HepG2 (cell line): Measurements from ENCODE around the gene MRM3. TPM values are rescaled to one million over a fixed set of nuclear protein-coding genes. Genes with fewer than 3 reads are reported as not detected.

ENCODE experiments used
- ATAC-seq: fragments of 200-7000 bp; cut with Tn5 transposase; 3 replicates; pipeline ENCODE4 v1.9.1; 2020; ENCODE audit warnings: mild to moderate bottlenecking, moderate library complexity
- BruUV-seq: library from RNA; stranded (reverse); fragments of 400-500 nt; replicated peaks from 2 replicates; lab custom pipeline; 2021; lab: Mats Ljungman, UMichigan
- CTCF ChIA-PET: fragments of 300-600 bp; formaldehyde crosslinking; extraction: SDS; loops from one replicate; lab custom pipeline; 2021; ENCODE audit warnings: low total read pairs, inconsistent platforms, low intra/inter-chr PET ratio; lab: Yijun Ruan, JAX
- POLR2A ChIA-PET: fragments of 350-600 bp; sonication (Branson Sonifier 250); formaldehyde crosslinking; loops from one replicate; lab custom pipeline; 2020; ENCODE audit warnings: antibody characterized with exemption, inconsistent platforms; lab: Yijun Ruan, JAX
- DNase-seq: peaks from one replicate; pipeline ENCODE4 v3.0.0-alpha.2; 2015; ENCODE audit warnings: low spot score
- FAIRE-seq: peaks from 3 replicates; lab custom pipeline; 2011; peaks lifted over from hg19 to GRCh38; lab: Jason Lieb, UNC
- H2AFZ ChIP-seq: one replicate; pipeline ENCODE4 v1.6.1; 2011; ENCODE audit warnings: low read length, inconsistent platforms
- H3K27ac ChIP-seq: fragments of 300-600 bp; 3 replicates; pipeline ENCODE4 v1.8.0; 2011; ENCODE audit warnings: mixed run types, mild to moderate bottlenecking, mixed read lengths, low read length, inconsistent platforms; ENCODE audit not compliant: insufficient read depth; ENCODE audit errors: extremely low read length
- H3K27me3 ChIP-seq, 2 experiments: fragments of 200-600 bp in 1 of 2; 2 replicates in 1 of 2; 3 replicates in 1 of 2; pipeline versions ENCODE4 v1.6.0 to v1.8.0; 2011; ENCODE audit warnings: low read length in 2 of 2, mild to moderate bottlenecking in 2 of 2, moderate library complexity in 2 of 2, inconsistent platforms in 1 of 2; ENCODE audit not compliant: insufficient read depth in 2 of 2, control insufficient read depth in 1 of 2
- H3K36me3 ChIP-seq, 2 experiments: fragments of 200-600 bp in 1 of 2; replicated peaks in 1 of 2; 2 replicates in 1 of 2; 3 replicates in 1 of 2; pipeline versions ENCODE4 v1.5.1 to v1.8.0; 2011; ENCODE audit warnings: low read length in 2 of 2, inconsistent platforms in 1 of 2; ENCODE audit not compliant: insufficient read depth in 2 of 2, control insufficient read depth in 1 of 2
- H3K4me1 ChIP-seq: 2 replicates; pipeline ENCODE4 v1.5.1; 2012; ENCODE audit warnings: low read length, inconsistent platforms; ENCODE audit not compliant: insufficient read depth
- H3K4me2 ChIP-seq: 2 replicates; pipeline ENCODE4 v1.6.0; 2011; ENCODE audit warnings: low read depth, low read length, inconsistent platforms
- H3K4me3 ChIP-seq, 3 experiments: fragments of 200-600 bp in 1 of 3; sonication (generic), shearing (Covaris generic) in 1 of 3; replicated peaks in 1 of 3; 2 replicates each; pipeline ENCODE4 v1.5.1; 2011 to 2016; ENCODE audit warnings: low read length in 3 of 3, inconsistent platforms in 2 of 3, low read depth in 2 of 3, mild to moderate bottlenecking in 2 of 3, control low read depth in 1 of 3, mixed read lengths in 1 of 3; ENCODE audit not compliant: insufficient read depth in 1 of 3
- H3K79me2 ChIP-seq: one replicate; pipeline ENCODE4 v1.6.1; 2011; ENCODE audit warnings: low read length, inconsistent platforms; ENCODE audit not compliant: insufficient read depth
- H3K9ac ChIP-seq: 2 replicates; pipeline ENCODE4 v1.6.0; 2011; ENCODE audit warnings: mild to moderate bottlenecking, low read depth, low read length, inconsistent platforms; ENCODE audit not compliant: insufficient read depth
- H3K9me3 ChIP-seq: 2 replicates; pipeline ENCODE4 v1.5.1; 2012; ENCODE audit warnings: mild to moderate bottlenecking, low read length
- H4K20me1 ChIP-seq: 2 replicates; pipeline ENCODE4 v1.6.0; 2011; ENCODE audit warnings: inconsistent platforms, mild to moderate bottlenecking, low read length, moderate library complexity; ENCODE audit not compliant: insufficient read depth
- AGO2 ChIP-seq: fragments of 200-400 bp; formaldehyde crosslinking; optimal IDR thresholded peaks from 2 replicates; pipeline ENCODE3; 2017; ENCODE audit warnings: mild to moderate bottlenecking, low read depth, low read length, moderate library complexity
- FOSL2 ChIP-seq: sonication (generic); formaldehyde crosslinking; IDR thresholded peaks from 2 replicates; pipeline ENCODE4 v1.4.0; 2020; ENCODE audit warnings: missing genetic modification reagents
- FOXC1 ChIP-seq: sonication (generic); formaldehyde crosslinking; IDR thresholded peaks from 2 replicates; pipeline ENCODE4 v1.8.0; 2022; ENCODE audit warnings: mild to moderate bottlenecking, missing genetic modification reagents, borderline replicate concordance
- GPN1 ChIP-seq: sonication (generic); formaldehyde crosslinking; IDR thresholded peaks from 2 replicates; pipeline ENCODE4 v1.5.1; 2020; ENCODE audit warnings: missing genetic modification reagents, borderline replicate concordance
- KAT7 ChIP-seq: IDR thresholded peaks from 2 replicates; pipeline ENCODE4 v1.6.1; 2018; ENCODE audit warnings: borderline replicate concordance, missing compliant biosample characterization
- NFYB ChIP-seq: sonication (generic); formaldehyde crosslinking; IDR thresholded peaks from 2 replicates; pipeline ENCODE4 v1.4.0; 2020; ENCODE audit warnings: missing genetic modification reagents
- POLR2A ChIP-seq, 2 experiments: IDR thresholded peaks; 2 replicates each; pipeline ENCODE4 v1.6.1; 2011; ENCODE audit warnings: low read depth in 2 of 2, low read length in 2 of 2, mild to moderate bottlenecking in 1 of 2, moderate library complexity in 1 of 2; ENCODE audit not compliant: insufficient read depth in 1 of 2
- POLR2G ChIP-seq: fragments of 200-400 bp; formaldehyde crosslinking; IDR thresholded peaks from 2 replicates; pipeline ENCODE4 v1.6.1; 2018; ENCODE audit warnings: mild to moderate bottlenecking, low read depth, low read length, moderate library complexity
- SYNCRIP ChIP-seq: fragments of 200-400 bp; formaldehyde crosslinking; IDR thresholded peaks from 2 replicates; pipeline ENCODE4 v1.6.1; 2018; ENCODE audit warnings: mild to moderate bottlenecking, low read depth, low read length; ENCODE audit not compliant: insufficient read depth
- TAF1 ChIP-seq: sonication (generic); formaldehyde crosslinking; IDR thresholded peaks from 2 replicates; pipeline ENCODE4 v1.4.0; 2020; ENCODE audit warnings: missing genetic modification reagents
- TEAD3 ChIP-seq: optimal IDR thresholded peaks from 2 replicates; pipeline ENCODE3; 2016; ENCODE audit warnings: borderline replicate concordance
- ZBTB43 ChIP-seq: sonication (generic); formaldehyde crosslinking; conservative IDR thresholded peaks from 2 replicates; pipeline ENCODE4 v1.4.0; 2020; ENCODE audit warnings: missing genetic modification reagents
- ZFP90 ChIP-seq: sonication (generic); formaldehyde crosslinking; IDR thresholded peaks from 2 replicates; pipeline ENCODE4 v1.8.0; 2022; ENCODE audit warnings: missing genetic modification reagents, mild to moderate bottlenecking, inconsistent platforms, borderline replicate concordance
- ZNF180 ChIP-seq: sonication (generic); formaldehyde crosslinking; IDR thresholded peaks from 2 replicates; pipeline ENCODE4 v1.4.0; 2020; ENCODE audit warnings: low read depth, missing genetic modification reagents, borderline replicate concordance
- ZNF589 ChIP-seq: sonication (generic); formaldehyde crosslinking; conservative IDR thresholded peaks from 2 replicates; pipeline ENCODE4 v1.8.0; 2022; ENCODE audit warnings: mild to moderate bottlenecking, moderate library complexity, missing genetic modification reagents
- ZNF772 ChIP-seq: sonication (generic); formaldehyde crosslinking; IDR thresholded peaks from 2 replicates; pipeline ENCODE4 v1.5.0; 2020; ENCODE audit warnings: mild to moderate bottlenecking, missing genetic modification reagents
- WGBS: methylation state at CpG from one replicate; pipeline ENCODE4 v1.1.6; 2017; ENCODE audit warnings: low lambda C conversion rate; 5-methylcytosine and 5-hydroxymethylcytosine counted together
- in situ Hi-C: cut with HindIII; loops from 2 replicates; pipeline ENCODE4 v1.10.0; 2017; ENCODE audit warnings: low pct_unique_long_range_greater_than_20kb; ENCODE audit not compliant: extremely low pct_ligation_motif_present
- intact Hi-C: fragments of 100-400 bp; cut with micrococcal nuclease; formaldehyde crosslinking; loops from one replicate; pipeline ENCODE4 v1.10.0; 2022; ENCODE audit not compliant: unreplicated experiment
- polyA plus RNA-seq, 8 experiments: library from polyadenylated mRNA; depleted of rRNA in 3 of 8; stranded (reverse) in 7 of 8; unstranded in 1 of 8; fragments of >200 nt; fragmentation: Illumina TruSeq in 4 of 8; extraction: Trizol in 4 of 8; gene quantifications; 2 replicates each; pipeline versions ENCODE4 v1.2.1 to v1.2.3, GENCODE V29; 2011 to 2016; ENCODE audit warnings: low read depth in 4 of 8, missing spikeins in 1 of 8, mixed read lengths in 1 of 8; ENCODE audit not compliant: insufficient read depth in 1 of 8
- total RNA-seq, 5 experiments: library from RNA; depleted of rRNA; stranded (reverse); fragments of >200 nt; fragmentation: Illumina TruSeq; extraction: Trizol; gene quantifications; 2 replicates each; pipeline ENCODE4 v1.2.3, GENCODE V29; 2016; ENCODE audit warnings: low read depth in 1 of 5
- TF ChIP-seq, protein P1 (sequence below): sonication (generic); formaldehyde crosslinking; IDR thresholded peaks from 2 replicates; pipeline ENCODE4 v1.5.1; 2020; ENCODE audit warnings: mild to moderate bottlenecking, moderate library complexity, missing genetic modification reagents
- TF ChIP-seq, protein P2 (sequence below): sonication (generic); formaldehyde crosslinking; IDR thresholded peaks from 2 replicates; pipeline ENCODE4 v1.4.0; 2020; ENCODE audit warnings: missing genetic modification reagents
- TF ChIP-seq, protein P3 (sequence below): sonication (generic); formaldehyde crosslinking; IDR thresholded peaks from 2 replicates; pipeline ENCODE4 v1.4.0; 2020; ENCODE audit warnings: mild to moderate bottlenecking, missing genetic modification reagents

The MRM3 gene
- total and polyA plus RNA-seq, 2 of the 13 experiments (the other 11 are each of a cell fraction or from before 2014, with no cell fraction given), result 12.3 to 25.5 TPM

DNA sequence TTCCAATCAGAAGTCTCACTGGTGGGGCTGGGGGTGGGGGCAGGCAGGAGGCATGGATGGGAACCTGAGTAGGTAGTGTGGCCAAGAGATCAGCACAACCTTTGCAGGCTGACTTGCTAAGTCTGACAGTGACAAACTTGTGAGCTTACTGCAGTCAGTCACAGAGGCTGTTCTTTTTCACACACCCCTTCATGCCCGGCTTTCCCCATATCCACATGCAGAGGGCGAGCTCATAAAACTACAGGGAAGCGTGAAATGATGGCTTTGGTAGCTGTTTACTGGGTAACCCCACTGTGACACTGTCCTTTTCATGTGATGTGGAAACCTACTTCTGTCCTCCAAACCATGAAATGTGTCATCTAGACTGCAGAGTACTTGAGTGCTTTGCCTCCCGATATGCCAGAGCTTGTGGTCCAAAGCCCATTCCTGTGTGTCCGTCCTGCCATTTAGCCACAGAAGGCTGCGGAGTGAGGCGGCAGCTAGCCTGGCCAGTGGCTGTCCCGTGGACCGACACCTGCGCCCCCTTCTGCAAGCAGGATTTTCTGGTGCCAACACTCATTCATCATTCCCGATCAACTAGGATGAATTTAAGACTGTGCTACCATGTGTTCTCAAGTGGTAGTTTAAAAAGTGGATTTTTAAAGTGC, 39.9 kb upstream of the MRM3 start:
- no peaks in the 10 kb centered on the region for H4K20me1 ChIP-seq
- no peaks in the 10 kb centered on the region for H3K27me3 ChIP-seq
- BruUV-seq, result no TSS peak
- POLR2A ChIA-PET, result no interaction called here
- no peak overlapping the region for H2AFZ ChIP-seq
- FAIRE-seq (no peak), ATAC-seq (no peak), DNase-seq (no peak)
- in situ Hi-C loops, result no loop called here
- no peak overlapping the region for H3K4me2 ChIP-seq
- H3K4me3 ChIP-seq, result no peak overlapping the region
- H3K36me3 ChIP-seq, result peaks cover 30 to 76% of the 10 kb centered on the region in 2 experiments
- H3K9ac ChIP-seq, result no peak overlapping the region
- H3K9me3 ChIP-seq, result no peaks in the 10 kb centered on the region
- peaks cover 6% of the 10 kb centered on the region for H3K79me2 ChIP-seq
- WGBS, result 94% methylated on average over 10 of the region's 11 CpGs
- intact Hi-C loops, result no loop called here
- H3K4me1 ChIP-seq, result peaks cover 16% of the 10 kb centered on the region
- H3K27ac ChIP-seq, result no peak overlapping the region
- CTCF ChIA-PET, result no interaction called here
- peak; percentile 28 for TF ChIP-seq AGO2
- no peak for TF ChIP-seq TAF1 (CRISPR knock-in tag)
- no peak for TF ChIP-seq FOSL2
- TF ChIP-seq, protein P1, sequence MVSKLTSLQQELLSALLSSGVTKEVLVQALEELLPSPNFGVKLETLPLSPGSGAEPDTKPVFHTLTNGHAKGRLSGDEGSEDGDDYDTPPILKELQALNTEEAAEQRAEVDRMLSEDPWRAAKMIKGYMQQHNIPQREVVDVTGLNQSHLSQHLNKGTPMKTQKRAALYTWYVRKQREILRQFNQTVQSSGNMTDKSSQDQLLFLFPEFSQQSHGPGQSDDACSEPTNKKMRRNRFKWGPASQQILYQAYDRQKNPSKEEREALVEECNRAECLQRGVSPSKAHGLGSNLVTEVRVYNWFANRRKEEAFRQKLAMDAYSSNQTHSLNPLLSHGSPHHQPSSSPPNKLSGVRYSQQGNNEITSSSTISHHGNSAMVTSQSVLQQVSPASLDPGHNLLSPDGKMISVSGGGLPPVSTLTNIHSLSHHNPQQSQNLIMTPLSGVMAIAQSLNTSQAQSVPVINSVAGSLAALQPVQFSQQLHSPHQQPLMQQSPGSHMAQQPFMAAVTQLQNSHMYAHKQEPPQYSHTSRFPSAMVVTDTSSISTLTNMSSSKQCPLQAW (CRISPR knock-in tag), result no peak
- no peak for TF ChIP-seq KAT7 (CRISPR knock-in tag)
- TF ChIP-seq, protein P2, sequence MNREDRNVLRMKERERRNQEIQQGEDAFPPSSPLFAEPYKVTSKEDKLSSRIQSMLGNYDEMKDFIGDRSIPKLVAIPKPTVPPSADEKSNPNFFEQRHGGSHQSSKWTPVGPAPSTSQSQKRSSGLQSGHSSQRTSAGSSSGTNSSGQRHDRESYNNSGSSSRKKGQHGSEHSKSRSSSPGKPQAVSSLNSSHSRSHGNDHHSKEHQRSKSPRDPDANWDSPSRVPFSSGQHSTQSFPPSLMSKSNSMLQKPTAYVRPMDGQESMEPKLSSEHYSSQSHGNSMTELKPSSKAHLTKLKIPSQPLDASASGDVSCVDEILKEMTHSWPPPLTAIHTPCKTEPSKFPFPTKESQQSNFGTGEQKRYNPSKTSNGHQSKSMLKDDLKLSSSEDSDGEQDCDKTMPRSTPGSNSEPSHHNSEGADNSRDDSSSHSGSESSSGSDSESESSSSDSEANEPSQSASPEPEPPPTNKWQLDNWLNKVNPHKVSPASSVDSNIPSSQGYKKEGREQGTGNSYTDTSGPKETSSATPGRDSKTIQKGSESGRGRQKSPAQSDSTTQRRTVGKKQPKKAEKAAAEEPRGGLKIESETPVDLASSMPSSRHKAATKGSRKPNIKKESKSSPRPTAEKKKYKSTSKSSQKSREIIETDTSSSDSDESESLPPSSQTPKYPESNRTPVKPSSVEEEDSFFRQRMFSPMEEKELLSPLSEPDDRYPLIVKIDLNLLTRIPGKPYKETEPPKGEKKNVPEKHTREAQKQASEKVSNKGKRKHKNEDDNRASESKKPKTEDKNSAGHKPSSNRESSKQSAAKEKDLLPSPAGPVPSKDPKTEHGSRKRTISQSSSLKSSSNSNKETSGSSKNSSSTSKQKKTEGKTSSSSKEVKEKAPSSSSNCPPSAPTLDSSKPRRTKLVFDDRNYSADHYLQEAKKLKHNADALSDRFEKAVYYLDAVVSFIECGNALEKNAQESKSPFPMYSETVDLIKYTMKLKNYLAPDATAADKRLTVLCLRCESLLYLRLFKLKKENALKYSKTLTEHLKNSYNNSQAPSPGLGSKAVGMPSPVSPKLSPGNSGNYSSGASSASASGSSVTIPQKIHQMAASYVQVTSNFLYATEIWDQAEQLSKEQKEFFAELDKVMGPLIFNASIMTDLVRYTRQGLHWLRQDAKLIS, result no peak
- no peak for TF ChIP-seq ZBTB43 (CRISPR knock-in tag)
- TF ChIP-seq ZFP90 (CRISPR knock-in tag), result no peak
- no peak for TF ChIP-seq TEAD3 (CRISPR knock-in tag)
- TF ChIP-seq ZNF772 (CRISPR knock-in tag), result no peak
- TF ChIP-seq, protein P3, sequence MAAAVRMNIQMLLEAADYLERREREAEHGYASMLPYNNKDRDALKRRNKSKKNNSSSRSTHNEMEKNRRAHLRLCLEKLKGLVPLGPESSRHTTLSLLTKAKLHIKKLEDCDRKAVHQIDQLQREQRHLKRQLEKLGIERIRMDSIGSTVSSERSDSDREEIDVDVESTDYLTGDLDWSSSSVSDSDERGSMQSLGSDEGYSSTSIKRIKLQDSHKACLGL (CRISPR knock-in tag), result no peak
- no peak for TF ChIP-seq FOXC1
- TF ChIP-seq POLR2A (IDR thresholded peaks at IDR 0.05; ENCODE audit: insufficient read depth in 1 of 2, low read depth in 2 of 2, low read length in 2 of 2), result peak in 1 of 2 experiments; percentile 37; a peak in 1 of 4 replicates
- TF ChIP-seq SYNCRIP, result no peak
- no peak for TF ChIP-seq ZNF180
- peak; percentile 49 for TF ChIP-seq POLR2G
- TF ChIP-seq GPN1 (CRISPR knock-in tag), result no peak
- no peak for TF ChIP-seq ZNF589 (CRISPR knock-in tag)
- no peak for TF ChIP-seq NFYB (CRISPR knock-in tag)
